Stimulated activated CD4-positive, alpha-beta T cell treated with anti-CD3 and anti-CD28 coated beads, Interleukin-4, amount 100 ng/mL, for 1 hour (primary cell): ENCODE data around the gene TPD52L1.

Source experiments
- DNase-seq: peaks from one replicate; pipeline ENCODE4 v3.0.0-alpha.2; 2020

Gene TPD52L1

DNA sequence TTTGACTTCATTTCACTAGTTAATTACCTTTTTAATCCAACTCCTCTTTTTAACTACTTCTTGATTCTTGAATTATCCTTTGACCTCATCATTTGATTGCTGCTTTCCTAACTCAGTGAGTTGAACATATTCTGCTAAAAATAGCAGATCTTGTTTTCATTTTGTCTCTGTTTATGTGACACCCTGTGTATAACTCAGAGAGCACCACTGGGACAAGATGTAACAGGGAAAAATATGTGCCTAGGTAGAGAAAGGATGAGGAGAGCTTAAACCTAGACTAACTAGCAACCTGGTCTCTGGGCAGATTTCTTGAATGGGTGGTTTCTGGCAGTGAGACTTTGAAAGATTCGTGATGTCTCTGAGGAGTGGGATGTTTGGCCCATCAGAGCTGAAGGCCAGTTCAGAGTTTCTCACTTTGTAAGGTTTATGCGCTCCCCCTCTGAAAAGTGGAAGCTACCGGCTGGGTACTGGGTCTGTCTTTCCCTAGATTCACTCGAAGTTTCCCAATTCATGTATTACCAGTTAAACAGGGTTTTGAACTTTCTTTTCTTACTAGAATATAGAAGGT lies 61.8 kb downstream of the TPD52L1 start:
- no peak for DNase-seq

DNA sequence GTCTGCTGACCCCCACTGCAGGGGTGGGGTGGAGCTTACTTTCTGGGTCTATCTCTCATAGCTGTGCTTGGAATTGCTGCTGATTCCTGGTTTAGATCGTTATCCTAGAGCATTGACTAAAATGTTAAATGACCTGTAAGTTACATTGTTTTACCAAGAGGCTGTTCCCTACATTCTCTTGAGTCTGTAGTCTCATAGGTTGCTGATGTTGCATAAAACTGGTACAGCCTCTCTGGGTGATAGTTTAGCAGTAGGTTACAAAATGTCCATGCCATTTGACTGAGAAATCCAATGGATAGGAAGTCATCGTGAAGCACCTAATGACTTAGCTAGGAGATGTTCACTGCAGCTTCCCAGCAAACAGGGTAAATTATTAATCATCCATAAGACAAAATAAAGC lies 62.4 kb downstream of the TPD52L1 start:
- DNase-seq = no peak

DNA sequence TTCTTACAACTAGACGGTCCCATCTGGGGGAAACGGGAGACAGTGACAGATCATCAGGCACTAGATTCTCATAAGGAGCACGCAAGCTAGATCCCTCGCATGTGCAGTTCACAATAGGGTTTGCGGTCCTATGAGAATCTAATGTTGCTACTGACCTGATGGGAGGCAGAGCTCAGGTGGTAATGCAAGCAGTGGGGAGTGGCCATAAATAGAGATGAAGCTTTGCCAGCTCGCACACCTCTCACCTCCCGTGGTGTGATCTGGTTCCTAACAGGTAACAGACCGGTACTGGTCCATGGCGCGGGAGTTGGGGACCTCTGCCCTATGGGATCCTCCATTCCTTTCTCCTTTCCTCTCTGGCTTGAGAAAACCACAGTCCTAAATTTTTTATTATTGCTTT lies 63.8 kb downstream of the TPD52L1 start:
- no peak for DNase-seq

DNA sequence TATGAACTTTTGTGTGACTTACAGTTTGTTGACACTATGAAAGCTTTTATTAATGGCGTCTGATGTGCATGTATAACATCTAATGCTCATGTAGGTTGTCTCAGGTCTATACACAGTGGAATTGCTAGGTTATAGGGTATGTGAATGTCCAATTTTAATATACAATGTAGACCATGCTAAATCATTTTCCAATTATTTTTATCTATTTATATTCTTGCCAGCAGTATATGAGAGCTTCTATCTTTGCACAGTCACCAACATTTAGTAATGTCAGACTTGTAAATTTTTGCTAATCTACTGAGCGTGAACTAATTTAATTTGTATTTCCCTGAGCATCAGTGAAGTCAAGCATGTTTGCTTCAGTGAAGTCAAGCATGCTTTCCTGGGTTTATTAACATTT lies 64.4 kb downstream of the TPD52L1 start:
- no peak for DNase-seq

DNA sequence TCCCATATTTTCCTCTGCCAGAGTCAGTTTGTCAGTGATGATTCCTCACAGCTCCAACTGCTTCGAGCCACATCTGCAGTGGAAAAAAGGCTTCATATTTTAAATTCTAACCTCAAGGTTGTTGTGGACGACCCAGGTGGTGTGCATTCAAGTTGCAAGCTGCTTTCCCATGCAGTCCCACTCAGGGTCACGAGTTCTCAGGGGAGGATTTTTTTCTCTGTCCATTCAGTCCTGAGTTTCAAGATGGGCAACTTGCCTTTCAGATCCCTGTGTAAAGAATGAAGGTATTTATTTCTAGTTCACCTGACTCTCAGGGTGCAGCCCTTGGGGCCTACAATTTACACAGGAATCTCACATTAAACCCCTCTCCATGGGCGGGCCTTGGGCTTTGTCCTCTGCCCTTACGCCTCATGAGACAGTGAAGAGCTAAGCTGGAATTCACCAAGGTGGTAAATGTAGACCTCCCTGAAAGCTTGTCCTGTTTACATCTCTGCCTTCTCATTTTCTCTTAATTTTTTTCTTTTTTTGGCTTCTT lies 65.9 kb downstream of the TPD52L1 start:
- DNase-seq = no peak

DNA sequence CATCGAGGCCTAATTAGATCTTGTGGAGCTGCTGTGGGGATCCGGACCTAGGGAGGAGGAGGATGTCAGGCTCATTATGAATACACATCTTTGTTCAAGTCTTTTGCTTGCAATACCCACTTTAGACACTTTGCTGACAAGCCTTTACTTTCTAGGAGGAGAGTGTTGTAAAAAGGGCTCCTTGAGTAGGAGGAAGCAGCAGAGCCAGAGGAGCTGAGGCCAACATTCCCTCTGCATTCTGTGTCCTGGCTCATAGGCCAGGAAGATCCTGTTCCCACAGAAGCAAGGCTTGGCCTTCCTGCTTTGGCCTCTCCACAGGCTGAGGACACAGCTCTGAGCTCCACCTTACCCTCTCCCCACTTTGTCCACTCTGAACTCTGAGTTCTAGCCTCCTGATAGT lies 67.1 kb downstream of the TPD52L1 start:
- DNase-seq = no peak

DNA sequence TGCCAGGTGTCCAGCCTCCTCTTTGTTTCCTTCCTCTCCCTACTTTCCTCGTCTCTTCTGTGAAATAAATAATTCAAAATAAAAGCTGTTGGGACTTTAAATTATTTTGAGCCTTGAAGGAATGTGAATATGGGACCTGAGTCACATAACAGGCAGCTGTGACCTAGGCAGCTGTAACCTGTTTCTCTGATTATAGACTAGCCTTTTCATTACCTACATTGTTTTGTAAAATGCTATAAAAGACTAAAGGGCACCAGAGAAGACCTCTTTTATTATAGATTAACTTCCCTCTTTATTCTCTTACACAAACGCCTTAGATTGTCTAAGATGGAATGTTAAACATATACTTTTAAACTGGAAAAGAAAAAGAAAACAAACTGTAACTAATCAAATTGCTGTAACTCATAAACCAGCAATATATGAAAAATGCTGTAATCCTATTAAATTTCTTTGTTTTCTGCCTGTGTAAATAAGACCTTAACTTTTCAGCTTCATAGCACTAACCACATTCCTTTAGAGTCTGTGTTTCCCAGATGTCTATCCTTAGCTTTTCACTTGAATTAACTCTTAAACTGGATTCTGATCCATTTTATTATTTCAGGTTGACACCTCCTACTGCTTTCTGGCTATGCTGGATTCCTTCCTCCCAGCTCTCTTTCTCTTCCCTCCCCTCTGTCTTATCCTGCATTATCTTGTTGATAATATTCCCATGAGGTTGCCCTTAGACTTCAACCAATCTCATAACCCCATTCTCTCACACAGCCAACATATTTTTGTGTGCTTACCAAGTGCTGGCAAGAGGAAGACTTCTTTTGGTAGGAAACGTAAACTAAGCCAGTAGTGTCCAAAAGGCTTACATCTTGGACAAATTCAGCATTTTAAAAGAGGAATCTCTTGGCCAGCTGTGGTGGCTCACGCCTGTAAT lies 69.2 kb downstream of the TPD52L1 start:
- DNase-seq = no peak

DNA sequence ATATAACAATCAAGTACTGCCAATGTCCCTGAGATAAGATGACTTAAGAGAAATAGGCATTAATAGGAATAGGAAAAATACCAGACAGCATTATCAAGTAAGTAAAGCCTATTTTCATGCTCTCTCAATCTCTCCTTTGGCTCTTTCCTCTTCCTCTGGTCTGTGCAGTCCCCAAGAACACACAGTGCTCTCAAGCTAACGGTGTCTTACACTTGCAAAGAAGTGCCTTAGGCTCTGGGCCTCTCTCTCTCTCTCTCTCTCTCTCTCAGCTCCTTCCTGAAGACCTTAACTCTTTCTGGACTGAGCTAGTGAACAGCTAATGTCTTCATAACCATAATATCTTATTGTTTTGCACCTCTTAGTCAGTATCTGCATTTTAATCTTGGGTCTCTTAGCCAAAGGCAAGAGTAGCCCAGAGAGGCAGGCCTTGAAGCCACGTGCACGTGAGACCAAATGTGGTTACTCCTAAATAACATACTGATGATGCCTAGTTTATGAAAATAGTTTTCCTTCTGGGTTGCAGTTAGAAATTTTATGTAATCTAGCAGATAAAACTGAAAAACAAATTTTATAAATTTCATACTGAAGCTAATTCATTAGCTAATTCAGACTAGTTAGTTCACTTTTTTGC lies 70.8 kb downstream of the TPD52L1 start:
- no peak for DNase-seq

DNA sequence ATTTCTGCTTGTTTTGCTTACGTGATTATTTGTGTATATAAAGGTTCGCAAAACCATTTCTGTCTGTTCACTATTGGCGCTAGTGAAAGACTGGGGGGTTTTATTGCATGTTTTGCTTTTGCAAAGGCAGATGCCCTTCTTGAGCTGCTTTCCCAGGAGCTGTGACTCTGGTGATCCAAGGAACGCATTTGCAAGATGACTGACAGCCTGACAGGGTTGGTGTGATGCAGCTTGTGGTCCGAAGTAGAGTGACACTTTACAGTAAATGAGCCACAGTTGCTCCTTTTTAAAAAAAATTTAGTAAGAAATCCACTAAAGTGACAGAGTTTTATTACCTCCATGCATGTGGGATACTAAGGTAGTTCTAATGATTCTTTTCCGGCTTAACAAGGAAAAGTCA lies 73.7 kb downstream of the TPD52L1 start:
- no peak for DNase-seq

DNA sequence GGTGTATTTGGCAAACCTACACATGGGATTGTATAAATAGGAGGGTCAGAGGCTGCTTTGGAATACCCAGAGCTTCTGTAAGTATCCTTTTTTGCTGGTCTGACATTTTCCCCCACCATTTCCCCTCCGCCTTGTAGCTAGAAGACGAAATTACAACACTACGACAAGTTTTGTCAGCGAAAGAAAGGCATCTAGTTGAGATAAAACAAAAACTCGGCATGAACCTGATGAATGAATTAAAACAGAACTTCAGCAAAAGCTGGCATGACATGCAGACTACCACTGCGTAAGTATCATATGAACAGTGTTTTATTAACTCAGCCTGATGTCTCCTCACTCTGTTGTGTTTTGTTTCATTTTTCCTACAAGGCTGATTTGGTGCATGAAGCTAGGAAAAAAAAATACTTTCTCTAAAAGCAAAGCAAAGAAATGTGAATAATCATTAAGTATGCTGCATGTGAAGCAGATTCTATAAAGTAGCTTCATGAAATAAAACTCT lies 75.5 kb downstream of the TPD52L1 start:
- DNase-seq = no peak

DNA sequence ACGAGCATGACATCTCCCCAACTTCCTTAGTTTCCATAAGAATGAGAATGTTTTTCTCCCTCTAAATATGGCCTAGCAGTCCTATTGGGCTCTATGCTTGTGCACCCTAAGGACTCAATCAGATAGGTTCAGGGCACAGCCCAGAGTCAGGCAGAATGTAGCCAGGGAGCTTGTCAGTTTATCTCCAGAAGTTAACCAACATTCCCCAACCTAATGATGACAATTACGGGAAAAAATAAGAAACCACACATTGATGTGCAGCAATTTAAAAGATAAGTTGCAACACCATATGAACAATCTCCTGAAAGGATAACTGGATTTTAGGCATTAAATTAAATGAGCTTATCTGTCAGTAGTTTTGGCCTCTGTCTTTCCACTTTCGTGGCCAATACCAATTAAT lies 77.1 kb downstream of the TPD52L1 start:
- DNase-seq = no peak

DNA sequence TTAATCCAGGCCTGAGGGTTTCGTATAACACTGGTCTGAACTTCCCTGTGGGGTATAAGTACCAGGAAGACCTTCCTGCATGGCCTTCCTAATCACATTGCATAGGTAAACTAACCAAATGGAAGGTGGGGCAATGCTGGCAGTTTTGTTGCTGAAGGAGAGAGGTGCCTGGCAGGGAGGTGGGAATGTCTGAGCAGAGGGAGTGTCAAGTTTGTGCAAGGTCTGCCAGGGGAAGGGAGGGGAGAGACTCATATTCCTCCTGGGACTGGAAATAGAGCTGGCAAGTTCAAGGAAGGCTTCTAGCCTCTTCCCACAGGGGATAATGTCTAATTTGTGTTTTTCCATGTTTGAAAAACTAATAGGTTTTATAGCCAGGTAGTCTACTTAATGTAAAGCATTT lies 77.6 kb downstream of the TPD52L1 start:
- DNase-seq = no peak

DNA sequence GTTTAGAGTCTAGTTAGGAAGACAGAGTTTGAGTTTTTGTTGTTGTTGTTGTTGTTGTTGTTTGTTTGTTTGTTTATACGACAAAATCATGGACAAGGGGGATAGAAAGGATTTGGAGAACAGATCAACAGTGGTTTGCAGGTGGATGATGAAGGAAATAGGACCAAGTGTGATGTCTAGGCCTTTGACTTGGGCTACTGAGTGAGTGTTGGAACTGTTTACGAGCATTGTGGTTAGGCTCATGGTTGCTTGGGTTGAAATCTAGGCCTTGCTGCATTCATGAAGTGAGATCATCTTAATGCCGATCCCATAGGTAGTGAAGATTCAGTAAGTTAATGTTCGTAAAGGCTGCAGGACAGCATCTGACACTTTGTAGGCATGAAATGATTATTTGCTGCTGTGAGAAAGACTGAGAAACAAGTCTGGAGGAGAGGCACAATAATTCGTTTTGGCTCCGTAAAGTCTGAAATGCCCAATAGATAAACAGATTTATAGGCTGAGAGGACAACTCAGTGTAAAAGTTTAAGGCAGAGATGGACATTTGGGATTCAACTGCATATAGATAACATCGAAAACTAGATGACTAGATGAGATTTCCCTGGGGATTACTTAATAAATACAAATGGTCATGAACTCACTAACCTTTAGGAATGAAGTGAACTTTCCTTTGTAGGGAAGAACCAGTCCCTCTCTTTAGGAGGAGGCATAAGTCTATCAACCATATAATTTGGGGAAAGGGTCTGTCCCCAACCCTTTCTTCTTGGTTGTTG lies 78.2 kb downstream of the TPD52L1 start:
- DNase-seq = no peak

DNA sequence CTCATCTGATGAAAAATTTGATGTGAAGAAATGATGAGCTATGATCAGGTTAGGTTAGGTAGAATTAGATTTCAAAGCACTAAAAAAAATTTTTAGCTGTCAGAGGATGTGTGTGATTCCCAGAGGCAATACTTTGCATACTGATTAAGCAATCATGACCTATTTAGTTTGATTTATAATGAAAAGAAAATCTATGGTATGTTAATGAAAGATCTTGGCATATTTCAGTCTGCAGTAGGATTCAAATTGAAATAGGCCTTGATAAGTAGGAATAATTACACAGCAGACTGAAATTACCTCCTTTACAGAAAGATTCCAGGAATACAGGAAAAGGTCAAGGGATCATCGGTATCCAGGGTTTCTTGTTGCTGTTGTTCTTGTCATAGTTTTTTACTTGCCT lies 78.9 kb downstream of the TPD52L1 start:
- DNase-seq = no peak

DNA sequence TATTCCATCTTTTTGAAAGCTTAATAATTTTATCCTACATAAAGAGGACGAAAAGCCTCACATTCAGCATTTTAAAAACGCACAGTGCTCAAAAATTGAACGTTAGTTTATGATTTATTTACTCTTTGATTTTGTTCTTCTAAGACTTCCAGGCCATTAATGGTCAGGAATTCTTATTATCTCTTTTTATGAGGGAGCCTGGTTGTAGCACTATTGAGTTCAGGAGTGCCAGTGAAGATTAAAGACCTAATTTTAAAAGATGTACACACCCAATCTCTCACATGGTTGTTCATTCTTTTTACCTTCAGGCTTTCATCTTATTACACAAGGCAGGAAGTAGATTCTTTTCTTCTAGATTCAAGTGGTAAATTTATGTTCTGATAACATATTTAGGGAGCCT lies 79.6 kb downstream of the TPD52L1 start:
- DNase-seq = no peak

DNA sequence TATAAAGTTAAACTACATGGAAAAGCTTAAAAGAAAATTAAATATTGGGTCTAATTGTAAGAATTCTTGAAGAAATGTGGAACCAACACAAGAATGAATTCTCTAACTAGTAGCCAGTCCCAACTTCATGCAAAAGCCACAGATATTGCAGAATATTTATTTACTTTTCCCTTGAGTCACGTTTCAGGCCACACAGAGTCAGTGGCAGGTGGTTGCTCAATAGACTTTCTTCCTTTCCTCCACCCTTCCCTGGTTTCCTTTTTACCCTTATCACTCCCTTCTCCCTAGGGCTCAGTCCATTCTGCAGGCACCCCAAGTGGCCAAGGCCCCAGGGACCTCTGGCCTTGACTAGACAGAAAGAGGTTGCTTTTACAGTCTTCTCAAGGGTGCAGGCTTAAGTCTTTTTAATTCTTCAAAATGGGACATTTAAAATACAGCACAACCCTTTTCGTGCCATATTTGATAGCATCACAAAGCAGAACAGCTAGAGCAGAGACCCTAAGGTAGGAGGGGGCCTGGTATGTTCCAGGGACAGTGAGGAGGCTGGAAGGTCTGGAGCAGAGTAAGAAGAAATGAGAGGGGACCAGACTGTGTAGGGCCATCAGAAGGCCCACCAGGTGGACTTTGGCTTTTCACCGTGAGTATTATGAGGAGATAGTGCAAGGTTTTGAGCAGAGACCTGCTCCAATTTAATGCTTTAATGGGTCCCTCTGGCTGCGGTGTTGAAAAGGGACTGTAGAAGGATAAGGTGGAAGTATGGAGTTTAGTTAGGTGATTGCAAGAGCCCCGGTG lies 83.2 kb downstream of the TPD52L1 start:
- DNase-seq = no peak

DNA sequence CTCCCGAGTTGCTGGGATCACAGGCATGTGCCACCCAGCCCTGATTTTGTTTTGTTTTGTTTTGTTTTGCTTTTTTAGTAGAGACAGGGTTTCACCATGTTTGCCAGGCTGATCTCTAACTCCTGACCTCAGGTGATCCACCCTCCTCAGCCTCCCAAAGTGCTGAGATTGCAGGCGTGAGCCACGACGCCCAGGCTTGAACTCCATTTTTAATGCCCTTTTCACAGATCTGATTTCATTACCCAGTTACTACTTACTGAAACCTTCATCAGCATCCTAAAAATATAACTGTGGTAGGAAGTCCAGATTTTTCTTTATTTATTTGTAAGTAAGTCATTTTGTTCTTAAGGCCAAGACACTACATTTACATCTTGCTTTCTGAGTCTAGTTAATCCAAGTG lies 84.2 kb downstream of the TPD52L1 start:
- no peak for DNase-seq

DNA sequence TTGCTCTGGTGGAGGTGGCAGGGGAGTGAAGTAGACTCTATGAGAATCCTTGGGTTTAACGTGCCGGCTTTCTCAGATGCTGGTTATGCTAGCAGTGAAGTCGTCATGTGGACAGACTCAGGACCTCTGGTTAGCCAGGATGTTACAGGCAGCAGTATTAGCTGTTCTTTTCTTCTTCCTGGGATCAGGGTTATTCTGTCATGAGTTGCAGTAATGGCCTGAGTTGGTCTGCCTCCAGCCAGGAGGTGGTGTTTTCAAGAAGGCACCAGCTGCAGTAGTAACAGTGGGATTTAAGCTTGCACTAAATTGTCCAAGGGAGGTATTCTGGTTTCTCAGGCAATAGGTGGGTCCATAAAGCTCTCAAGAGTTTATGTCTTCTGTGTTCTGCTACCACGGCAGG lies 91.5 kb downstream of the TPD52L1 start:
- no peak for DNase-seq

DNA sequence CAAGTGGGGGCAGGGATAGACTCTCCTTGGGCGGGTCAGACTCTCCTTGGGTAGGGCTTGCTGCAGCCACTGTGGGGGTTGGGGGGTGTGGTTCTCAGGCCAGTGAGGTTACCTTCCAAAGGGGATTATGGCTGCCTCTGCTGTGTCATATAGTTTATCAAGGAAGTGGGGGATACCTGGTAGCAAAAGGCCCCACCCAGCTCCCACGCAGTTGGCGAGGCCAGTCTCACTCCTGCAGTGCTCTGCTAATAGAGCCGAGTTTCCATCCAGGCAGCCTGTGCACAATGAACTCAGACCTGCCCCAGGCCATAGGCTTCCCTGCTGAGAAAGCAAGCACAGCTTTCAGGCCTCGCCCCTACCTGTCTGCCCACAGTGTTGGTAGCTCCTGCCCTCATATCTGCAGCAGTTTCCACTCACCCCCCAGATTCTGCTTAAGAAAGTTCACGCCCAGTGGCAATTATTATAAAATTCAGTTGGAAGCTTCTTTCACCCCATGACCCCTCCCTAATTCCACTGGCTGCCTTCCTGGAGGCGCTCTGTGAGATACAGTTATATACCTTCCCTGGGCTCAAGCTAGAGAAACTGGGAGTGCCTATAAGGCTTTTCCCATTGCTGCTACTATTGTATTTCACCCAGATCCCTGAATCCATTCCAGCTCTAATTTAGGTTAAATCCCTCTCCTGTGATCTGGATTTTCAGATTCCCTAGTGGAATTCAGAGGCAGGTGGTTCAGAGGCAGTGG lies 92.1 kb downstream of the TPD52L1 start:
- no peak for DNase-seq

DNA sequence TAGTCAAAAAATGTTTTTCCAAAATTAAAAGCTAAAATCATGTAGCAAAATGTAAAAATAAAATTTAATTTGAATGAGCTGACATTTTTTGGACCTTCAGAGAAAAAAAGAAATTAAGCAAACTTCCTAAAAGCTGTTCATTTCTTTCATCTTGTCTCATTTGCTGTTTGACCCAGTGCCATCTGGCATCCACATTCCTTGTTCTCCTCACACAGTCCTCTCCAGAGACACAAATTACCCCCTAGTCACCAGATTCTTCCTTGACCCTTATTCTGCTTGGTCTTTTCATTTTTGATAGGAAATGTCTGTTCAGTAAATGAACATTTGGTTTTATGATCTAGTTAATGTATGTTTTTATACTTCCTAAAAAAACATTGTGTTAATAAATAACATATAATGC lies 93.0 kb downstream of the TPD52L1 start:
- no peak for DNase-seq

DNA sequence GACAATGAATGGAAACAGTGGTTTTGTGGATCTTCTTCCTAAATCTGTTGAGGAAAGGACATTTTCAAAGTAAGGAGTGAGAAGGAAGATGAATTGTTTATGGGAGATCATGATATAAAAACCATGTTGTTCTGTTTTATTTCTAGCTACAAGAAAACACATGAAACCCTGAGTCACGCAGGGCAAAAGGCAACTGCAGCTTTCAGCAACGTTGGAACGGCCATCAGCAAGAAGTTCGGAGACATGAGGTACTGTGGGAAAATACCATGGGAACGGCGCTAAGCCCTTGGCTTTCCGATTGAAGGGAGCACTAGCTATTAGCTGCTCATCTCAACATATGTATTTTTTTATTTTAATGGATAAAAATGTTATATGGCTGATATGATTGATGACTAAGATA lies 94.6 kb downstream of the TPD52L1 start:
- DNase-seq = no peak
